ENCODE data around the gene TSPAN6. TPM values are rescaled to one million over a fixed set of nuclear protein-coding genes. Genes with fewer than 3 reads are reported as not detected.

TSPAN6 gene
- total RNA-seq, 1 experiment from 2014 or later: 40.2 TPM

GRCh38 chrX:100642290-100642689 lies 5.7 kb upstream of the TSPAN6 start:
- H3K9me3 ChIP-seq (ENCODE audit: low read depth, low read length, poor library complexity, severe bottlenecking): no peaks in the 10 kb centered on the region
- BruUV-seq (replicated peaks): no TSS peak
- no peak for DNase-seq (ENCODE audit: low spot score)
- no peaks in the 10 kb centered on the region for H3K27me3 ChIP-seq (replicated peaks; ENCODE audit: insufficient read depth, low read depth, low read length, poor library complexity)
- intact Hi-C loops (cut with micrococcal nuclease; ENCODE audit: unreplicated experiment): no loop called here
- H3K27ac ChIP-seq (ENCODE audit: low read depth, low read length, poor library complexity, severe bottlenecking): no peak overlapping the region
- no peaks in the 10 kb centered on the region for H3K36me3 ChIP-seq (ENCODE audit: insufficient read depth, low read length, poor library complexity, severe bottlenecking)
- no peaks in the 10 kb centered on the region for H3K4me1 ChIP-seq (ENCODE audit: insufficient read depth, low read length, poor library complexity, severe bottlenecking)
- ChIA-PET CTCF (no interaction called here), POLR2A (ENCODE audit: low non-redundant PET) (no interaction called here)
- H3K4me3 ChIP-seq (ENCODE audit: low read depth, low read length, poor library complexity, severe bottlenecking): no peak overlapping the region
- no peak for TF ChIP-seq CTCF (conservative IDR thresholded peaks at IDR 0.05; ENCODE audit: low read depth, low read length)

- intact Hi-C loops (cut with micrococcal nuclease; ENCODE audit: unreplicated experiment): no loop called here
- DNase-seq (ENCODE audit: low spot score): no peak
- CTCF ChIA-PET: interaction anchor here (0.9 to 1.5 kb wide), 2 partner anchors 36 to 133 kb away, joined by 3 to 6 read pairs; no protein-coding TSS in a partner anchor
Measured at GRCh38 chrX:100635989-100636320, 651 bp downstream of the TSPAN6 start.

GRCh38 chrX:100635040-100635439 lies 1.6 kb downstream of the TSPAN6 start:
- no peak overlapping the region for H3K27ac ChIP-seq (ENCODE audit: low read depth, low read length, poor library complexity, severe bottlenecking)
- H3K4me1 ChIP-seq (ENCODE audit: insufficient read depth, low read length, poor library complexity, severe bottlenecking): no peaks in the 10 kb centered on the region
- BruUV-seq (replicated peaks): no TSS peak
- H3K27me3 ChIP-seq (replicated peaks; ENCODE audit: insufficient read depth, low read depth, low read length, poor library complexity): no peaks in the 10 kb centered on the region
- H3K9me3 ChIP-seq (ENCODE audit: low read depth, low read length, poor library complexity, severe bottlenecking): no peaks in the 10 kb centered on the region
- intact Hi-C loops (cut with micrococcal nuclease; ENCODE audit: unreplicated experiment): no loop called here
- ChIA-PET CTCF (no interaction called here), POLR2A (ENCODE audit: low non-redundant PET) (no interaction called here)
- no peak for DNase-seq (ENCODE audit: low spot score)
- TF ChIP-seq EZH2 (IDR thresholded peaks at IDR 0.05; ENCODE audit: borderline replicate concordance, low read depth, low read length, poor library complexity, severe bottlenecking) (no peak), CTCF (conservative IDR thresholded peaks at IDR 0.05; ENCODE audit: low read depth, low read length) (no peak)
- H3K4me3 ChIP-seq (ENCODE audit: low read depth, low read length, poor library complexity, severe bottlenecking): no peak overlapping the region
- no peaks in the 10 kb centered on the region for H3K36me3 ChIP-seq (ENCODE audit: insufficient read depth, low read length, poor library complexity, severe bottlenecking)

More at GRCh38 chrX:100635989-100636320, 651 bp downstream of the TSPAN6 start:
- Histone ChIP-seq H3K27ac (ENCODE audit: low read depth, low read length, poor library complexity, severe bottlenecking) (peak overlapping the region; percentile 83), H3K4me3 (ENCODE audit: low read depth, low read length, poor library complexity, severe bottlenecking) (peak overlapping the region; percentile 60), H3K9me3 (ENCODE audit: low read depth, low read length, poor library complexity, severe bottlenecking) (no peaks in the 10 kb centered on the region), H3K27me3 (replicated peaks; ENCODE audit: insufficient read depth, low read depth, low read length, poor library complexity) (no peaks in the 10 kb centered on the region), H3K4me1 (ENCODE audit: insufficient read depth, low read length, poor library complexity, severe bottlenecking) (no peaks in the 10 kb centered on the region), H3K36me3 (ENCODE audit: insufficient read depth, low read length, poor library complexity, severe bottlenecking) (no peaks in the 10 kb centered on the region)
- POLR2A ChIA-PET (ENCODE audit: low non-redundant PET): no interaction called here
- BruUV-seq (replicated peaks): no TSS peak
- no peak for TF ChIP-seq EZH2 (IDR thresholded peaks at IDR 0.05; ENCODE audit: borderline replicate concordance, low read depth, low read length, poor library complexity, severe bottlenecking)
- no peak for TF ChIP-seq CTCF (conservative IDR thresholded peaks at IDR 0.05; ENCODE audit: low read depth, low read length)

Data from A673 (cell line).